GM19193 (cell line): ENCODE measurements around the gene CDH16.

ENCODE experiments used
- POLR2A ChIP-seq: IDR thresholded peaks from 4 replicates; pipeline ENCODE4 v1.6.1; 2011; ENCODE audit not compliant: insufficient read depth, insufficient read length; ENCODE audit errors: extremely low read depth

The CDH16 gene

GRCh38 chr16:66908762-66909559, 9.7 kb downstream of the CDH16 start:
- TF ChIP-seq POLR2A: no peak

GRCh38 chr16:66908116-66908515, 10.6 kb downstream of the CDH16 start:
- no peak for TF ChIP-seq POLR2A

GRCh38 chr16:66906916-66907836, 11.5 kb downstream of the CDH16 start:
- no peak for TF ChIP-seq POLR2A

GRCh38 chr16:66905633-66906539, 12.8 kb downstream of the CDH16 start:
- no peak for TF ChIP-seq POLR2A

- no peak for TF ChIP-seq POLR2A
Measured at GRCh38 chr16:66904846-66905632, 13.6 kb downstream of the CDH16 start.

- TF ChIP-seq POLR2A: no peak
Measured at GRCh38 chr16:66904428-66904845, 14.2 kb downstream of the CDH16 start.

GRCh38 chr16:66903544-66904427, 14.9 kb downstream of the CDH16 start:
- no peak for TF ChIP-seq POLR2A

- no peak for TF ChIP-seq POLR2A
Measured at GRCh38 chr16:66902648-66903543, 15.8 kb downstream of the CDH16 start.

GRCh38 chr16:66901626-66902025, 17.1 kb downstream of the CDH16 start:
- no peak for TF ChIP-seq POLR2A

- no peak for TF ChIP-seq POLR2A
Measured at GRCh38 chr16:66900721-66901441, 17.8 kb downstream of the CDH16 start.

- TF ChIP-seq POLR2A: no peak
Measured at GRCh38 chr16:66899945-66900710, 18.6 kb downstream of the CDH16 start.
